ENCODE results near the gene ERCC4. TPM values are rescaled to one million over a fixed set of nuclear protein-coding genes. Genes with fewer than 3 reads are reported as not detected.

Gene ERCC4
- polyA plus RNA-seq, 1 donor (not counting 4 experiments of a cell fraction or from before 2014, with no cell fraction given): 5.9 TPM

DNA sequence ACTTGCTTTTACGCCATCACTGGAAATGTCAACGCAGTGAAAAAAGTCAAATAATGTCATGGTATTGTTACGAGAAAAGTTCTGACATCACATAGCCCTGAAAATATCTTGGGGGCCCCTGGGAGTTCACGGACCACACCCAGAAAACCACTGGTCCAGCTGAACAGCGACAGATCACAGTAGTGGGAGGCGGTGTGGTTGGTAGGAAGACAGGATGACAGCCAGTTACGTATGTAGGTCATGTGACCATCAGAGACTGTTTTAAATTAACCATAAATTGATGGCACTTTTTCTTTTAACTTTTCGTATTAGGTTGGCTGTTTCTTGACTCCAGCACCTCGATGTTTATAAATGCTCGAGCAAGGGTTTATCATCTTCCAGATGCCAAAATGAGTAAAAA lies 11.9 kb downstream of the ERCC4 start:
- H3K4me1 ChIP-seq (ENCODE audit: control insufficient read depth, extremely low read depth, insufficient read depth, low read length): no peaks in the 10 kb centered on the region
- H4K20me1 ChIP-seq (ENCODE audit: control insufficient read depth, extremely low read depth, insufficient read depth, low read length): no peaks in the 10 kb centered on the region
- no peaks in the 10 kb centered on the region for H3K79me2 ChIP-seq (ENCODE audit: control insufficient read depth, insufficient read depth, low read length)

GRCh38 chr16:13935408-13935807 lies 15.5 kb downstream of the ERCC4 start:
- Histone ChIP-seq H3K27me3 (ENCODE audit: control insufficient read depth, extremely low read depth, insufficient read depth, low read length) (no peaks in the 10 kb centered on the region), H2AFZ (ENCODE audit: control insufficient read depth, low read length) (no peak overlapping the region), H3K27ac (ENCODE audit: control insufficient read depth, insufficient read depth, low read length) (no peak overlapping the region), H3K4me3 (ENCODE audit: control insufficient read depth in 2 of 3, extremely low read depth in 1 of 3, insufficient read depth in 2 of 3, low read depth in 1 of 3, low read length in 3 of 3) (no peak overlapping the region), H3K4me2 (ENCODE audit: control insufficient read depth, extremely low read depth, insufficient read depth, low read depth, low read length) (no peak overlapping the region), H3K4me1 (ENCODE audit: control insufficient read depth, extremely low read depth, insufficient read depth, low read length) (peaks cover 6% of the 10 kb centered on the region), H4K20me1 (ENCODE audit: control insufficient read depth, extremely low read depth, insufficient read depth, low read length) (no peaks in the 10 kb centered on the region), H3K9ac (ENCODE audit: control insufficient read depth, extremely low read depth, insufficient read depth, low read length) (no peak overlapping the region), H3K79me2 (ENCODE audit: control insufficient read depth, insufficient read depth, low read length) (no peaks in the 10 kb centered on the region), H3K9me1 (ENCODE audit: control insufficient read depth, extremely low read depth, insufficient read depth, low read length) (no peaks in the 10 kb centered on the region), H3K9me3 (ENCODE audit: control insufficient read depth, low read depth, low read length) (no peaks in the 10 kb centered on the region), H3K36me3 (ENCODE audit: control insufficient read depth in 2 of 2, extremely low read depth in 1 of 2, insufficient read depth in 2 of 2, low read length in 2 of 2) (peaks cover 7 to 15% of the 10 kb centered on the region in 2 experiments)
- DNase-seq (ENCODE audit: low read depth, low spot score): no peak
- no peak for TF ChIP-seq EZH2 (IDR thresholded peaks at IDR 0.05; ENCODE audit: low read length)
- TF ChIP-seq, protein P1, sequence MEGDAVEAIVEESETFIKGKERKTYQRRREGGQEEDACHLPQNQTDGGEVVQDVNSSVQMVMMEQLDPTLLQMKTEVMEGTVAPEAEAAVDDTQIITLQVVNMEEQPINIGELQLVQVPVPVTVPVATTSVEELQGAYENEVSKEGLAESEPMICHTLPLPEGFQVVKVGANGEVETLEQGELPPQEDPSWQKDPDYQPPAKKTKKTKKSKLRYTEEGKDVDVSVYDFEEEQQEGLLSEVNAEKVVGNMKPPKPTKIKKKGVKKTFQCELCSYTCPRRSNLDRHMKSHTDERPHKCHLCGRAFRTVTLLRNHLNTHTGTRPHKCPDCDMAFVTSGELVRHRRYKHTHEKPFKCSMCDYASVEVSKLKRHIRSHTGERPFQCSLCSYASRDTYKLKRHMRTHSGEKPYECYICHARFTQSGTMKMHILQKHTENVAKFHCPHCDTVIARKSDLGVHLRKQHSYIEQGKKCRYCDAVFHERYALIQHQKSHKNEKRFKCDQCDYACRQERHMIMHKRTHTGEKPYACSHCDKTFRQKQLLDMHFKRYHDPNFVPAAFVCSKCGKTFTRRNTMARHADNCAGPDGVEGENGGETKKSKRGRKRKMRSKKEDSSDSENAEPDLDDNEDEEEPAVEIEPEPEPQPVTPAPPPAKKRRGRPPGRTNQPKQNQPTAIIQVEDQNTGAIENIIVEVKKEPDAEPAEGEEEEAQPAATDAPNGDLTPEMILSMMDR (optimal IDR thresholded peaks at IDR 0.05 in 1 of 3, IDR thresholded peaks at IDR 0.05 in 1 of 3, conservative IDR thresholded peaks at IDR 0.05 in 1 of 3; ENCODE audit: extremely low read depth in 1 of 3, insufficient read depth in 2 of 3, low read length in 3 of 3): peak; percentile 27 to 74 (median 53)
- dilution Hi-C loops (cut with MboI; ENCODE audit: extremely low pct_ligation_motif_present, low sequenced_read_pairs): no loop called here
- no peak for FAIRE-seq

More for the DNA sequence above, 11.9 kb downstream of the ERCC4 start:
- H3K9ac ChIP-seq (ENCODE audit: control insufficient read depth, extremely low read depth, insufficient read depth, low read length): no peak overlapping the region
- H3K27me3 ChIP-seq (ENCODE audit: control insufficient read depth, extremely low read depth, insufficient read depth, low read length): no peaks in the 10 kb centered on the region
- no peak for TF ChIP-seq EZH2 (IDR thresholded peaks at IDR 0.05; ENCODE audit: low read length)
- TF ChIP-seq, protein P1 (optimal IDR thresholded peaks at IDR 0.05 in 1 of 3, IDR thresholded peaks at IDR 0.05 in 1 of 3, conservative IDR thresholded peaks at IDR 0.05 in 1 of 3; ENCODE audit: extremely low read depth in 1 of 3, insufficient read depth in 2 of 3, low read length in 3 of 3): no peak
- no peak overlapping the region for H2AFZ ChIP-seq (ENCODE audit: control insufficient read depth, low read length)
- peaks cover 7 to 13% of the 10 kb centered on the region in 2 experiments for H3K36me3 ChIP-seq (ENCODE audit: control insufficient read depth in 2 of 2, extremely low read depth in 1 of 2, insufficient read depth in 2 of 2, low read length in 2 of 2)
- FAIRE-seq (no peak), DNase-seq (ENCODE audit: low read depth, low spot score) (no peak)
- dilution Hi-C loops (cut with MboI; ENCODE audit: extremely low pct_ligation_motif_present, low sequenced_read_pairs): no loop called here
- no peak overlapping the region for H3K4me3 ChIP-seq (ENCODE audit: control insufficient read depth in 2 of 3, extremely low read depth in 1 of 3, insufficient read depth in 2 of 3, low read depth in 1 of 3, low read length in 3 of 3)
- no peak overlapping the region for H3K4me2 ChIP-seq (ENCODE audit: control insufficient read depth, extremely low read depth, insufficient read depth, low read depth, low read length)
- H3K9me1 ChIP-seq (ENCODE audit: control insufficient read depth, extremely low read depth, insufficient read depth, low read length): no peaks in the 10 kb centered on the region
- no peaks in the 10 kb centered on the region for H3K9me3 ChIP-seq (ENCODE audit: control insufficient read depth, low read depth, low read length)
- no peak overlapping the region for H3K27ac ChIP-seq (ENCODE audit: control insufficient read depth, insufficient read depth, low read length)
